Transverse colon (tissue), 4 donors: ENCODE results near the gene NT5E. TPM values are rescaled to one million over a fixed set of nuclear protein-coding genes. Genes with fewer than 3 reads are reported as not detected.

ENCODE experiments used
- DNase-seq: peaks from one replicate; pipeline ENCODE4 v3.0.0-alpha.2; 2019
- H3K27ac ChIP-seq, 4 donors: fragments of 200-600 bp; sonication (generic); 2 replicates each; pipeline ENCODE4 v1.5.1; 2016 to 2018; ENCODE audit warnings: inconsistent platforms in 4 of 4
- H3K27me3 ChIP-seq: fragments of 200-600 bp; sonication (generic); 2 replicates; pipeline ENCODE4 v1.5.1; 2017; ENCODE audit warnings: inconsistent platforms
- H3K36me3 ChIP-seq, 4 donors: fragments of 200-600 bp; sonication (generic); 2 replicates each; pipeline ENCODE4 v1.5.1; 2017 to 2019; ENCODE audit warnings: inconsistent platforms in 4 of 4
- H3K4me1 ChIP-seq, 4 donors: fragments of 200-600 bp; sonication (generic); 2 replicates each; pipeline ENCODE4 v1.5.1; 2017 to 2020; ENCODE audit warnings: inconsistent platforms in 4 of 4
- H3K4me3 ChIP-seq, 4 donors: fragments of 200-600 bp; sonication (generic); 1 replicate in 1 of 4; 2 replicates in 3 of 4; pipeline versions ENCODE4 v1.5.1 to v1.6.1; 2017 to 2019; ENCODE audit warnings: inconsistent platforms in 4 of 4
- H3K9me3 ChIP-seq, 2 donors: fragments of 200-600 bp; sonication (generic); 2 replicates each; pipeline ENCODE4 v1.5.1; 2017 to 2019; ENCODE audit warnings: inconsistent platforms in 2 of 2
- CTCF ChIP-seq, 5 experiments: fragments of 200-600 bp in 3 of 5; fragments of 450-650 bp in 2 of 5; sonication (generic) in 3 of 5; IDR thresholded peaks; 1 replicate in 2 of 5; 2 replicates in 3 of 5; pipeline ENCODE4 v1.5.1; 2016 to 2017; ENCODE audit warnings: antibody characterized with exemption in 5 of 5, inconsistent platforms in 3 of 5, mild to moderate bottlenecking in 2 of 5, moderate library complexity in 1 of 5
- EP300 ChIP-seq: sonication (generic); formaldehyde crosslinking; IDR thresholded peaks from one replicate; pipeline ENCODE4 v1.6.1; 2017; ENCODE audit warnings: antibody characterized with exemption, low read depth
- POLR2A ChIP-seq: fragments of 450-650 bp; IDR thresholded peaks from one replicate; pipeline ENCODE4 v1.6.1; 2016; ENCODE audit warnings: antibody characterized with exemption, mild to moderate bottlenecking, moderate library complexity
- POLR2AphosphoS5 ChIP-seq, 3 donors: sonication (generic); formaldehyde crosslinking; IDR thresholded peaks; one replicate each; pipeline ENCODE4 v1.6.1; 2016; ENCODE audit warnings: antibody characterized with exemption in 3 of 3
- WGBS, 2 donors: methylation state at CpG; one replicate each; pipeline ENCODE4 v1.1.5; 2018; ENCODE audit warnings: low coverage in 1 of 2; 5-methylcytosine and 5-hydroxymethylcytosine counted together
- in situ Hi-C, 4 donors: fragments of 200-750 bp; cut with MboI; loops; one replicate each; pipeline versions ENCODE4 v1.15.0 to v1.15.1; 2017; ENCODE audit warnings: low sequenced_read_pairs in 3 of 4, low pct_ligation_motif_present in 1 of 4, low pct_unique_long_range_greater_than_20kb in 1 of 4
- intact Hi-C: fragments of 100-400 bp; cut with DNase I; formaldehyde crosslinking; loops from one replicate; pipeline ENCODE4 v1.15.1; 2023; ENCODE audit warnings: low total_unique reads
- total RNA-seq, 4 donors: library from RNA; depleted of rRNA; stranded (reverse); fragments of >200 nt; gene quantifications; one replicate each; pipeline ENCODE4 v1.1.0, GENCODE V29; 2016

NT5E gene
- total RNA-seq, 4 donors from 2014 or later = 10.5 to 71.8 (median 31.5) TPM

DNA sequence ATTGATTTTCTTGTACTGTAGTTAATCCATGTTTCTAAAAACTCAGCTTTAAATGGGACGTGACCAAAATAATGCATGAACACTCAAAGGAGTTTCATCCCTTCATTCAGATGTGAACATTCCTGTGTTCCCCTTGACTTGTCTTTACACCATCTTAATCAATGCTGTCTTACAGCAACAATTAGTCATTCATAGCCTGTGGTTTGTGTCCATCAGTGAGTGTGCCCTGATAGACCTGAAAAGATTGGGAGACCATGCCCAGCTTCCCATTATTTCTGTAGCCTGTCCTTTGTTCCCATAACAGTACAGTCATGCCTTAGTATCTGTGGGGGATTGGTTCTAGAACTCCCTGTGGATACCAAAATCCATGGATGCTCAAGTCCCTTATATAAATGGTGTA is 23.9 kb downstream of the NT5E start:
- Histone ChIP-seq H3K4me3 (no peak overlapping the region), H3K27ac (no peak overlapping the region), H3K9me3 (no peaks in the 10 kb centered on the region), H3K36me3 (no peaks in the 10 kb centered on the region), H3K4me1 (no peaks in the 10 kb centered on the region), H3K27me3 (no peaks in the 10 kb centered on the region)
- in situ Hi-C loops = no loop called here
- intact Hi-C loops = no loop called here
- DNase-seq = no peak
- TF ChIP-seq POLR2AphosphoS5 (IDR thresholded peaks at IDR 0.05) (no peak), POLR2A (no peak)
- 90 to 92% methylated on average over 1 of the region's 1 CpG for WGBS, 2 donors

GRCh38 chr6:85476532-85476931 is 26.6 kb downstream of the NT5E start:
- H3K27me3 ChIP-seq = no peaks in the 10 kb centered on the region
- no peaks in the 10 kb centered on the region for H3K36me3 ChIP-seq
- H3K4me3 ChIP-seq = no peak overlapping the region
- H3K4me1 ChIP-seq = no peaks in the 10 kb centered on the region
- TF ChIP-seq POLR2A = no peak
- no peak for TF ChIP-seq EP300
- no peak for TF ChIP-seq CTCF (IDR thresholded peaks at IDR 0.05)
- TF ChIP-seq POLR2AphosphoS5 (IDR thresholded peaks at IDR 0.05) = no peak
- no peak overlapping the region for H3K27ac ChIP-seq
- in situ Hi-C loops (no loop called here), intact Hi-C loops (no loop called here)
- WGBS, 2 donors = 83 to 100% methylated on average over 2 to 4 of the region's 4 CpGs
- H3K9me3 ChIP-seq = no peaks in the 10 kb centered on the region
- DNase-seq = no peak

GRCh38 chr6:85479208-85479607 is 29.3 kb downstream of the NT5E start:
- Histone ChIP-seq H3K4me1 (peaks cover 0 to 7% (median 2%) of the 10 kb centered on the region in 4 donors), H3K27ac (no peak overlapping the region), H3K4me3 (no peak overlapping the region), H3K27me3 (no peaks in the 10 kb centered on the region), H3K9me3 (no peaks in the 10 kb centered on the region), H3K36me3 (no peaks in the 10 kb centered on the region)
- in situ Hi-C loops (no loop called here), intact Hi-C loops (no loop called here)
- TF ChIP-seq EP300 = no peak
- TF ChIP-seq POLR2A = no peak
- no peak for TF ChIP-seq POLR2AphosphoS5 (IDR thresholded peaks at IDR 0.05)
- no peak for TF ChIP-seq CTCF (IDR thresholded peaks at IDR 0.05)
- 78 to 88% methylated on average over 1 of the region's 1 CpG for WGBS, 2 donors
- no peak for DNase-seq

GRCh38 chr6:85482206-85482904 is 32.5 kb downstream of the NT5E start:
- no peak overlapping the region for H3K4me3 ChIP-seq
- no peak for DNase-seq
- TF ChIP-seq EP300 (no peak), CTCF (IDR thresholded peaks at IDR 0.05) (no peak), POLR2AphosphoS5 (IDR thresholded peaks at IDR 0.05) (peak in 2 of 3 donors; percentile 9 to 23), POLR2A (no peak)
- H3K36me3 ChIP-seq = no peaks in the 10 kb centered on the region
- H3K4me1 ChIP-seq = peaks cover 0 to 7% (median 2%) of the 10 kb centered on the region in 4 donors
- peak overlapping the region in 2 of 4 donors; percentile 37 to 65 for H3K27ac ChIP-seq
- H3K27me3 ChIP-seq = no peaks in the 10 kb centered on the region
- 65 to 95% methylated on average over 2 to 8 of the region's 8 CpGs for WGBS, 2 donors
- intact Hi-C loops (loop anchor here (1.0 kb wide), 1 partner anchor 127 kb away; no protein-coding TSS in a partner anchor), in situ Hi-C loops (loop anchor here (5.0 to 10.0 kb wide), 3 partner anchors 120 to 130 kb away; no protein-coding TSS in a partner anchor)
- no peaks in the 10 kb centered on the region for H3K9me3 ChIP-seq
